ENCODE results near the gene PHAX. TPM values are rescaled to one million over a fixed set of nuclear protein-coding genes. Genes with fewer than 3 reads are reported as not detected.
A peak's percentile ranks its signal among the peaks of the same experiment; 100 is the strongest.
"Not testable (repeated sequence)": the region's sequence is repeated elsewhere in the genome, so short reads cannot be mapped to it uniquely, and the experiment has no call there.

The PHAX gene, protein sequence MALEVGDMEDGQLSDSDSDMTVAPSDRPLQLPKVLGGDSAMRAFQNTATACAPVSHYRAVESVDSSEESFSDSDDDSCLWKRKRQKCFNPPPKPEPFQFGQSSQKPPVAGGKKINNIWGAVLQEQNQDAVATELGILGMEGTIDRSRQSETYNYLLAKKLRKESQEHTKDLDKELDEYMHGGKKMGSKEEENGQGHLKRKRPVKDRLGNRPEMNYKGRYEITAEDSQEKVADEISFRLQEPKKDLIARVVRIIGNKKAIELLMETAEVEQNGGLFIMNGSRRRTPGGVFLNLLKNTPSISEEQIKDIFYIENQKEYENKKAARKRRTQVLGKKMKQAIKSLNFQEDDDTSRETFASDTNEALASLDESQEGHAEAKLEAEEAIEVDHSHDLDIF
- 10 to 100 TPM; 23.4 to 27.4 TPM for total RNA-seq

DNA sequence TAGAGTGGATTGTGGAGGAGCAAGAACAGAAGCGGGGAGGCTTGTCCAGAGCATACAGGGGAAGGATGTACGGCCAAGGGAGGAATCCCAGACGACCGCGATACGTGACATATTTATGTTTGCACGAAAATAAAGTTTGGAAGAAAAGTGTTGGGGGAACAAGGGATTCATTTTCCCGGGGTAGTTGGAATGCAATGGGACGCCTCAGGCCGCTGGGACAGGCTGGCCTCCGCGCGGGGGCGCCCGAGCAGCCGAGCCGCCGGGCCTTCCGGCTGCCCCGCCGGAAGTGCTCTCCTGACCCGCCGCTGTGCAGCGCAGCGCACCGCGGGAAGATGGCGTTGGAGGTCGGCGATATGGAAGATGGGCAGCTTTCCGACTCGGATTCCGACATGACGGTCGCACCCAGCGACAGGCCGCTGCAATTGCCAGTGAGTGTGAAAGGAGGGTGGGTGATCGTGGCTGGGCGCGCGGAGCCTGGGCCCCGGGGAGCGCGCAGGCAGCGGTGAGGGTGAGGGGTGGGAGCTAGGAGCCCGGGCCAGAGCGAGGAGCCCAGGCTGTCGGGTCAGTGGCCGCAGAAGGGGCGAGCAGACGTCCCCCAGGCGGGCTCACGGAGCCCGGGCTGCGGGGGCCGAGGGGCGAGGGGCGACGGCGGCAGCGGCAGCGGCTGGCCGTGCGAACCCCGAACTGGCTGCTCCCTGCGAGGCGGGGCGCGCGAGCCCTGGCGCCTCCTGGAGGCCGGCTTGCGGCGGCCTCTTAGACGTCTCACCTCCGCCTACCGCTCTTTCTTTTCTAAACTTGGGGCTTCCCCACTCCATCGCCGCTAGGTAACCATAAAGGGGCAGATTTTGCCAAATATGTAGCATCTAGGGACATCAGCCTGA is at the start of gene PHAX:
TSS of gene PHAX (plus strand) at position 317 of the 881 bp plus-strand sequence. CDS start at position 333, 16 bp downstream.
- DNase-seq (ENCODE audit: low spot score) (no peak), ATAC-seq (ENCODE audit: insufficient number of reproducible peaks, low FRiP score, low read depth) (peak; percentile 32)
- peaks cover 12% of the 10 kb centered on the region for H3K36me3 ChIP-seq
- no peaks in the 10 kb centered on the region for H3K9me3 ChIP-seq
- H3K4me3 ChIP-seq = peak within 1 kb of the TSS; percentile 94
- peaks cover 24 to 33% of the 10 kb centered on the region in 2 donors for H3K4me1 ChIP-seq (ENCODE audit: control insufficient read depth in 1 of 2, low read depth in 2 of 2)
- H3K27me3 ChIP-seq (replicated peaks; ENCODE audit: insufficient read depth) = no peaks in the 10 kb centered on the region
- peak within 1 kb of the TSS; percentile 74 to 76 for H3K27ac ChIP-seq
- TF ChIP-seq, protein P1, sequence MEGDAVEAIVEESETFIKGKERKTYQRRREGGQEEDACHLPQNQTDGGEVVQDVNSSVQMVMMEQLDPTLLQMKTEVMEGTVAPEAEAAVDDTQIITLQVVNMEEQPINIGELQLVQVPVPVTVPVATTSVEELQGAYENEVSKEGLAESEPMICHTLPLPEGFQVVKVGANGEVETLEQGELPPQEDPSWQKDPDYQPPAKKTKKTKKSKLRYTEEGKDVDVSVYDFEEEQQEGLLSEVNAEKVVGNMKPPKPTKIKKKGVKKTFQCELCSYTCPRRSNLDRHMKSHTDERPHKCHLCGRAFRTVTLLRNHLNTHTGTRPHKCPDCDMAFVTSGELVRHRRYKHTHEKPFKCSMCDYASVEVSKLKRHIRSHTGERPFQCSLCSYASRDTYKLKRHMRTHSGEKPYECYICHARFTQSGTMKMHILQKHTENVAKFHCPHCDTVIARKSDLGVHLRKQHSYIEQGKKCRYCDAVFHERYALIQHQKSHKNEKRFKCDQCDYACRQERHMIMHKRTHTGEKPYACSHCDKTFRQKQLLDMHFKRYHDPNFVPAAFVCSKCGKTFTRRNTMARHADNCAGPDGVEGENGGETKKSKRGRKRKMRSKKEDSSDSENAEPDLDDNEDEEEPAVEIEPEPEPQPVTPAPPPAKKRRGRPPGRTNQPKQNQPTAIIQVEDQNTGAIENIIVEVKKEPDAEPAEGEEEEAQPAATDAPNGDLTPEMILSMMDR (IDR thresholded peaks at IDR 0.05) = peak; percentile 68

DNA sequence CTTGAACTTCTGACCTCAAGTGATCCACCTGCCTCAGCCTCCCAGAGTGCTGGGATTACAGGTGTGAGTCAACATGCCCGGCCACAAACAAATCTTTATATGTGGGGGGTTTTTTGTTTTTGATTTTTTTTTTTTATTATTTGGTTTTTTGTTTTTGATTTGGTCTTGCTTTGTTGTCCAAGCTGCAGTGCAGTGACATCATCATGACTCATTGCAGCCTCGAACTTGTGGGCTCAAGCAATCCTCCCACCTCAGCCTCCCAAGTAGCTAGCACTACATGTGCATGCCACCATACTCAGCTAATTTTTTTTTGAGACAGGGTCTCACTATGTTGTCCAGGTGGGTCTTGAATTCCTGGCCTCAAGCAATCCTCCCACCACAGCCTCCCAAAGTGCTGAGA is 48.1 kb upstream of the PHAX start:
- Histone ChIP-seq H3K36me3 (peaks cover 35% of the 10 kb centered on the region), H3K4me3 (no peak overlapping the region)
- DNase-seq (ENCODE audit: low spot score) = no peak

DNA sequence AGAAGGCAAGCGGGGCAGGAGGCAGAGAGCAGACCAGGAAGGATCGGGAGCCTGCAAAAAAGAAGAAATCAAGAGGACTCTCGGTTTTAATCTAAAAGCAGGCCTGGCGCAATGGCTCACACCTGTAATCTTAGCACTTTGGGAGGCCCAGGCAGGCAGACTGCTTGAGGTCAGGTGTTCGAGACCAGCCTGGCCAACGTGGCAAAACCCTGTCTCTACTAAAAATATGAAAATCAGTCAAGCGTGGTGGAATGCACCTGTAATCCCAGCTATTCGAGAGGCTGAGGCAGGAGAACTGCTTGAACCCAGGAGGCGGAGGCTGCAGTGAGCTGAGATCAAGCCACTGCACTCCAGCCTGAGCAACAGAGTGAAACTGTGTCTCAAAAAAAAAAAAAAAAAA is 45.6 kb upstream of the PHAX start:
- ATAC-seq (ENCODE audit: insufficient number of reproducible peaks, low FRiP score, low read depth); H3K4me3 ChIP-seq; H3K27me3 ChIP-seq (replicated peaks; ENCODE audit: insufficient read depth); DNase-seq (ENCODE audit: low spot score); H3K9me3 ChIP-seq; H3K27ac ChIP-seq: not testable (repeated sequence)
- Histone ChIP-seq H3K4me1 (ENCODE audit: control insufficient read depth in 1 of 2, low read depth in 2 of 2) (peaks cover 0 to 10% of the 10 kb centered on the region in 2 donors), H3K36me3 (peaks cover 36% of the 10 kb centered on the region)

More for the DNA sequence above, 48.1 kb upstream of the PHAX start:
- no peaks in the 10 kb centered on the region for H3K27me3 ChIP-seq (replicated peaks; ENCODE audit: insufficient read depth)
- no peak overlapping the region for H3K27ac ChIP-seq
- no peaks in the 10 kb centered on the region for H3K9me3 ChIP-seq
- TF ChIP-seq, protein P1 (IDR thresholded peaks at IDR 0.05) = no peak
- no peaks in the 10 kb centered on the region for H3K4me1 ChIP-seq (ENCODE audit: control insufficient read depth in 1 of 2, low read depth in 2 of 2)
- ATAC-seq (ENCODE audit: insufficient number of reproducible peaks, low FRiP score, low read depth) = no peak

DNA sequence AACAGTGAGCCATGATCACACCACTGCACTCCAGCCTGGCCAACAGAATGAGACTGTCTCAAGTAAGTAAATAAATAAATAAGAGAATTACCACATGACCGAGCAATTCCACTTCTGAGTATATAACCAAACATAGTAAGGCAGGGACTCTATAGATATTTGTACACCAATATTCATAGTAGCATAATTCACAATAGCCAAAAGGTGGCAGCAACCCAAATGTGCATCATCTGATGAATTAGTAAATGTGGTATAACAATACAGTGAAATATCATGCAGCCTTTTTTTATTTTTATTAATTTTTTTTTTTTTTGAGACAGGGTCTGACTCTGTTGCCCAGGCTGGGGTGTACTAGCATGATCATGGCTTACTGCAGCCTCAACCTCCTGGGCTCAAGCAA is 38.8 kb upstream of the PHAX start:
- TF ChIP-seq, protein P1 (IDR thresholded peaks at IDR 0.05) = no peak
- no peak for DNase-seq (ENCODE audit: low spot score)
- ATAC-seq (ENCODE audit: insufficient number of reproducible peaks, low FRiP score, low read depth) = no peak
- Histone ChIP-seq H3K27me3 (replicated peaks; ENCODE audit: insufficient read depth) (no peaks in the 10 kb centered on the region), H3K4me1 (ENCODE audit: control insufficient read depth in 1 of 2, low read depth in 2 of 2) (peaks cover 0 to 10% of the 10 kb centered on the region in 2 donors), H3K36me3 (peaks cover 7% of the 10 kb centered on the region), H3K27ac (no peak overlapping the region), H3K4me3 (no peak overlapping the region), H3K9me3 (no peaks in the 10 kb centered on the region)

DNA sequence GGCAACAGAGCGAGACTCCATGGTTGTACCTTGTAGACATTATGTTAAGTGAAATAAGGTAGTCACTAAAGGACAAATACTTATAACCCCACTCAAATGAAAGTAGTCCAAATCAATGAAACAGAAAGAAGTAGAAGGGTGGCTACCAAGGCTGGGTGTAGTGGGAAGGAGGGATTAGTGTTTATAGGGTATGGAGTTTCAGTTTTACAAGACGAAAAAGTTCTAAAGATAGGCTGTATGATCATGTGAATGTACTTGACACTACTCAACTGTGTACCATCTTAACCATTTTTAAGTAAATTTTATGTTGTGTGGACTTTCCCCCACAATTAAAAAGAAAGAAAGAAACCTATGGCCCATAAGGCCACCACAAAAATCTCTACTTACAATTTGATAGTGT is 37.9 kb upstream of the PHAX start:
- no peak overlapping the region for H3K27ac ChIP-seq
- peaks cover 0 to 10% of the 10 kb centered on the region in 2 donors for H3K4me1 ChIP-seq (ENCODE audit: control insufficient read depth in 1 of 2, low read depth in 2 of 2)
- peaks cover 14% of the 10 kb centered on the region for H3K36me3 ChIP-seq
- H3K9me3 ChIP-seq = no peaks in the 10 kb centered on the region
- no peak overlapping the region for H3K4me3 ChIP-seq
- no peaks in the 10 kb centered on the region for H3K27me3 ChIP-seq (replicated peaks; ENCODE audit: insufficient read depth)
- TF ChIP-seq, protein P1 (IDR thresholded peaks at IDR 0.05) = no peak
- no peak for DNase-seq (ENCODE audit: low spot score)
- no peak for ATAC-seq (ENCODE audit: insufficient number of reproducible peaks, low FRiP score, low read depth)

Data from thoracic aorta (tissue), 2 donors.